Keratinocyte (primary cell): ENCODE data around the gene SCMH1.

Source experiments
- CTCF ChIP-seq, 3 experiments: IDR thresholded peaks in 1 of 3; conservative IDR thresholded peaks in 1 of 3; optimal IDR thresholded peaks in 1 of 3; 2 replicates in 2 of 3; 3 replicates in 1 of 3; pipeline versions ENCODE3 to v1.5.1; 2011; ENCODE audit warnings: low read length in 3 of 3, mild to moderate bottlenecking in 3 of 3, moderate library complexity in 2 of 3, control low read depth in 1 of 3, inconsistent platforms in 1 of 3; ENCODE audit not compliant: insufficient read depth in 2 of 3; ENCODE audit errors: extremely low read depth in 1 of 3
- EZH2 ChIP-seq: IDR thresholded peaks from one replicate; pipeline ENCODE4 v1.6.1; 2012; ENCODE audit warnings: inconsistent platforms, mild to moderate bottlenecking, low read length, moderate library complexity

GRCh38 chr1:41019353-41019745, 222.8 kb downstream of the SCMH1 start:
- TF ChIP-seq CTCF (optimal IDR thresholded peaks at IDR 0.05 in 1 of 3, IDR thresholded peaks at IDR 0.05 in 1 of 3, conservative IDR thresholded peaks at IDR 0.05 in 1 of 3; ENCODE audit: extremely low read depth in 1 of 3, insufficient read depth in 2 of 3, low read length in 3 of 3) (no peak), EZH2 (no peak)
